Upper lobe of left lung (tissue), 6 donors: ENCODE results near the gene TSC22D1. TPM values are rescaled to one million over a fixed set of nuclear protein-coding genes. Genes with fewer than 3 reads are reported as not detected.
"Not testable (repeated sequence)": the region's sequence is repeated elsewhere in the genome, so short reads cannot be mapped to it uniquely, and the experiment has no call there.

Experiments
- ATAC-seq, 2 donors: fragments of 200-7000 bp; cut with Tn5 transposase; one replicate each; pipeline ENCODE4 v1.9.1; 2022; ENCODE audit warnings: mild to moderate bottlenecking in 2 of 2, moderate library complexity in 2 of 2; ENCODE audit not compliant: low FRiP score in 2 of 2
- DNase-seq, 2 donors: peaks; one replicate each; pipeline ENCODE4 v3.0.0-alpha.2; 2019 to 2020
- H3K27ac ChIP-seq, 4 donors: fragments of 200-600 bp; sonication (generic); one replicate each; pipeline ENCODE4 v1.5.1; 2016 to 2019
- H3K27me3 ChIP-seq, 4 donors: fragments of 200-600 bp; sonication (generic); one replicate each; pipeline ENCODE4 v1.5.1; 2017 to 2019
- H3K36me3 ChIP-seq, 4 donors: fragments of 200-600 bp; sonication (generic); one replicate each; pipeline ENCODE4 v1.5.1; 2016 to 2019
- H3K4me1 ChIP-seq, 4 donors: fragments of 200-600 bp; sonication (generic); one replicate each; pipeline ENCODE4 v1.5.1; 2018 to 2019
- H3K4me3 ChIP-seq, 4 donors: fragments of 200-600 bp; sonication (generic); one replicate each; pipeline ENCODE4 v1.5.1; 2017 to 2019; ENCODE audit warnings: mild to moderate bottlenecking in 2 of 4, moderate library complexity in 1 of 4
- H3K9me3 ChIP-seq, 4 donors: fragments of 200-600 bp; sonication (generic); one replicate each; pipeline ENCODE4 v1.5.1; 2018 to 2019
- CTCF ChIP-seq, 6 experiments: fragments of 450-650 bp in 4 of 6; fragments of 200-600 bp in 2 of 6; sonication (generic) in 2 of 6; IDR thresholded peaks; one replicate each; pipeline ENCODE4 v1.5.1; 2016 to 2019; ENCODE audit warnings: antibody characterized with exemption in 6 of 6
- EP300 ChIP-seq, 4 donors: sonication (generic); formaldehyde crosslinking; IDR thresholded peaks; one replicate each; pipeline ENCODE4 v1.5.1; 2017; ENCODE audit warnings: antibody characterized with exemption in 4 of 4, control low read depth in 2 of 4
- POLR2A ChIP-seq, 4 donors: fragments of 450-650 bp; IDR thresholded peaks; one replicate each; pipeline ENCODE4 v1.5.1; 2016 to 2017; ENCODE audit warnings: antibody characterized with exemption in 4 of 4, mild to moderate bottlenecking in 2 of 4
- POLR2AphosphoS5 ChIP-seq, 2 donors: sonication (generic); formaldehyde crosslinking; IDR thresholded peaks; one replicate each; pipeline ENCODE4 v1.5.1; 2017; ENCODE audit warnings: antibody characterized with exemption in 2 of 2
- WGBS, 2 donors: methylation state at CpG; one replicate each; pipeline ENCODE4 v1.1.5; 2017 to 2018; 5-methylcytosine and 5-hydroxymethylcytosine counted together
- total RNA-seq, 6 donors: library from RNA; depleted of rRNA in 4 of 6; stranded (reverse); fragments of >200 nt in 4 of 6; gene quantifications; one replicate each; pipeline versions ENCODE4 v1.1.0 to v1.2.1, GENCODE V29; 2016 to 2021
- donor health status: DM: no; HTN: no; CAD: no; lungs with moderate emphysema.
- donor health status: DM: no; HTN: yes; CAD: no; lungs with severe emphysema.

TSC22D1 gene
- total RNA-seq, 6 donors from 2014 or later: 66.0 to 158 (median 115) TPM

DNA sequence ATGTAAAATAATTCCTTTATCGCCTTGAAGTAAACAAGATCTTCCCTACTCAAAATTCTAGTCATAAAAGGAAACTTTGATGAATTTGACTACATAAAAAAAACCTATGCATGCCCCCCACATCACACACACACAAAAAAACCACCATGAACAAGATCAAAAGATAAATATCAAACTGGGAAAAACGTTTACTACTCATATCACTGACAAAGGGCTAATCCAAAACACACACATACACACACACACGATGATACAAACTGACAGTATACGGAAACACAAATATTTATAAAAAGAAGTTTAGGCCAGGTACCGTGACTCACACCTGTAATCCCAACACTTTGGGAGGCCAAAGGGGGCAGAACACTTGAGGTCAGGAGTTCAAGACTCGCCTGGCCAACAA lies 61.9 kb downstream of the TSC22D1 start:
- H3K4me3 ChIP-seq: no peak overlapping the region
- DNase-seq (no peak), ATAC-seq (no peak)
- no peak overlapping the region for H3K27ac ChIP-seq
- H3K36me3 ChIP-seq: no peaks in the 10 kb centered on the region
- no peaks in the 10 kb centered on the region for H3K4me1 ChIP-seq
- TF ChIP-seq POLR2A (IDR thresholded peaks at IDR 0.05): no peak
- TF ChIP-seq EP300 (IDR thresholded peaks at IDR 0.05): no peak
- TF ChIP-seq CTCF (IDR thresholded peaks at IDR 0.05): no peak
- no peak for TF ChIP-seq POLR2AphosphoS5 (IDR thresholded peaks at IDR 0.05)
- H3K9me3 ChIP-seq: no peaks in the 10 kb centered on the region
- WGBS, 2 donors: 82 to 86% methylated on average over 6 of the region's 6 CpGs
- no peaks in the 10 kb centered on the region for H3K27me3 ChIP-seq

DNA sequence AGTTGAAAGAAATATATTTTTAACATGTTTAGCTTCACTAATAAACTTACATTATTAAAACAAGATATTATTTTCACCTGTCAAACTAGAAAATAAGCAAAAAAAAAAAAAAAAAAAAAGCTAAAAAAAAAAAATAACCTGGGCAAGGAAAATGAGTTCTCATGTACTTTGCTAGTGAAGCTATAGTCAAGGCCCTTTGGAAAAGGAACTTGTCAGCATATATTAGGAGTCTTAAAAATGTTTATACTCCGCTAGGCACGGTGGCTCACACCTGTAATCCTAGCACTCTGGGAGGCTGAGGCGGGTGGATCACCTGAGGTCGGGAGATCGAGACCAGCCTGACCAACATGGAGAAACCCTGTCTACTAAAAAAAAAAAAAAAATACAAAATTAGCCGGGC lies 66.3 kb downstream of the TSC22D1 start:
- not testable (repeated sequence) for H3K27ac ChIP-seq, H3K27me3 ChIP-seq, H3K4me1 ChIP-seq, H3K4me3 ChIP-seq, H3K9me3 ChIP-seq, H3K36me3 ChIP-seq, ATAC-seq, DNase-seq
- 93 to 95% methylated on average over 6 of the region's 6 CpGs for WGBS, 2 donors

GRCh38 chr13:44508562-44509077 lies 67.5 kb downstream of the TSC22D1 start:
- WGBS, 2 donors: 33 to 57% methylated on average over 3 of the region's 3 CpGs
- no peaks in the 10 kb centered on the region for H3K36me3 ChIP-seq
- no peak overlapping the region for H3K27ac ChIP-seq
- no peak for DNase-seq
- peaks cover 0 to 5% (median 0%) of the 10 kb centered on the region in 4 donors for H3K4me1 ChIP-seq
- TF ChIP-seq POLR2A (IDR thresholded peaks at IDR 0.05) (no peak), POLR2AphosphoS5 (IDR thresholded peaks at IDR 0.05) (no peak), CTCF (IDR thresholded peaks at IDR 0.05) (no peak), EP300 (IDR thresholded peaks at IDR 0.05) (no peak)
- no peaks in the 10 kb centered on the region for H3K9me3 ChIP-seq
- H3K4me3 ChIP-seq: no peak overlapping the region
- H3K27me3 ChIP-seq: no peaks in the 10 kb centered on the region
- ATAC-seq: no peak

GRCh38 chr13:44507639-44508038 lies 68.5 kb downstream of the TSC22D1 start:
- no peak overlapping the region for H3K27ac ChIP-seq
- 91 to 92% methylated on average over 4 of the region's 4 CpGs for WGBS, 2 donors
- H3K27me3 ChIP-seq: no peaks in the 10 kb centered on the region
- peaks cover 0 to 9% (median 0%) of the 10 kb centered on the region in 4 donors for H3K4me1 ChIP-seq
- no peak for DNase-seq
- no peak overlapping the region for H3K4me3 ChIP-seq
- no peaks in the 10 kb centered on the region for H3K36me3 ChIP-seq
- no peak for ATAC-seq
- TF ChIP-seq EP300 (IDR thresholded peaks at IDR 0.05) (no peak), POLR2A (IDR thresholded peaks at IDR 0.05) (no peak), POLR2AphosphoS5 (IDR thresholded peaks at IDR 0.05) (no peak), CTCF (IDR thresholded peaks at IDR 0.05) (no peak)
- no peaks in the 10 kb centered on the region for H3K9me3 ChIP-seq

DNA sequence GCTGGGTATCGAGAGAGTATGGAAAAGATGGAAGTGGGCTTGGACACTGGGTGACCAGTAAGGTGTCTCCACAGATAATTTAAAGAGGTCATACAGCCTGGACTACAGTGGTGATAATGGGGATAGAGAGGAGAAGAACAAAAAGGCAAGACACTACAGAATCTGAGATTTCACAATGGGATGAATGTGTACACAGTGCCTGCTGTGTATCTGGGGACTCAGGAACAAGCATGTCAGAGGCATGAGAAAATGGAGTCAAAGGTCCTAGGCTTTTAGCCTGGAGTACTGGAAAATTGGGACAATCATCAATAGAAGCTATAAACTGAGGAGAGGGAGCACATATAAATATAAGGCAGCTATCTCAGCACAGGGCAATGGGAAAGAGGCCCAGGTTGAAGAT lies 69.4 kb downstream of the TSC22D1 start:
- peaks cover 0 to 9% (median 0%) of the 10 kb centered on the region in 4 donors for H3K4me1 ChIP-seq
- DNase-seq (no peak), ATAC-seq (no peak)
- H3K36me3 ChIP-seq: no peaks in the 10 kb centered on the region
- no peak for TF ChIP-seq POLR2AphosphoS5 (IDR thresholded peaks at IDR 0.05)
- no peak for TF ChIP-seq EP300 (IDR thresholded peaks at IDR 0.05)
- no peak for TF ChIP-seq POLR2A (IDR thresholded peaks at IDR 0.05)
- no peak for TF ChIP-seq CTCF (IDR thresholded peaks at IDR 0.05)
- H3K27me3 ChIP-seq: no peaks in the 10 kb centered on the region
- H3K9me3 ChIP-seq: no peaks in the 10 kb centered on the region
- no peak overlapping the region for H3K4me3 ChIP-seq
- H3K27ac ChIP-seq: no peak overlapping the region
- 94 to 100% methylated on average over 1 of the region's 1 CpG for WGBS, 2 donors
